HEK293 (cell line): ENCODE results near the gene FAM83D.

Source experiments
- CTCF ChIA-PET: fragments of 350-600 bp; formaldehyde crosslinking; extraction: SDS; loops from one replicate; lab custom pipeline; 2021; ENCODE audit warnings: antibody characterized with exemption; lab: Yijun Ruan, JAX
- POLR2A ChIA-PET: fragments of 300-600 bp; formaldehyde crosslinking; extraction: SDS; loops from one replicate; lab custom pipeline; 2020; ENCODE audit warnings: antibody characterized with exemption, inconsistent platforms; lab: Yijun Ruan, JAX
- H3K27ac ChIP-seq: fragments of 200-500 bp; sonication (Bioruptor generic); 2 replicates; pipeline ENCODE4 v1.5.1; 2014; ENCODE audit warnings: low read depth, low read length, control low read depth, inconsistent platforms; ENCODE audit errors: extremely low read depth
- H3K36me3 ChIP-seq, 2 experiments: fragments of 200-500 bp in 1 of 2; sonication (Bioruptor generic) in 1 of 2; 1 replicate in 1 of 2; 2 replicates in 1 of 2; pipeline ENCODE4 v1.5.1; 2014 to 2017; ENCODE audit warnings: inconsistent platforms in 2 of 2, low read length in 2 of 2; ENCODE audit not compliant: control insufficient read depth in 2 of 2, insufficient read depth in 1 of 2
- H3K4me1 ChIP-seq: fragments of 200-500 bp; sonication (Bioruptor generic); 2 replicates; pipeline ENCODE4 v1.5.1; 2014; ENCODE audit warnings: mild to moderate bottlenecking, low read length, inconsistent platforms; ENCODE audit not compliant: control insufficient read depth, insufficient read depth
- H3K4me3 ChIP-seq: 2 replicates; pipeline ENCODE4 v1.5.1; 2011; ENCODE audit warnings: low read depth, mild to moderate bottlenecking, control low read depth, low read length, moderate library complexity
- H3K9me3 ChIP-seq: fragments of 200-500 bp; sonication (Bioruptor generic); 2 replicates; pipeline ENCODE4 v1.5.1; 2014; ENCODE audit warnings: low read depth, low read length, inconsistent platforms; ENCODE audit not compliant: control insufficient read depth, insufficient read depth
- KLF10 ChIP-seq: fragments of 450-650 bp; IDR thresholded peaks from 2 replicates; pipeline ENCODE4 v1.5.1; 2018; ENCODE audit warnings: missing biosample characterization, mild to moderate bottlenecking, missing genetic modification characterization
- PRDM1 ChIP-seq: fragments of 450-650 bp; formaldehyde crosslinking; IDR thresholded peaks from 2 replicates; pipeline ENCODE4; 2016; ENCODE audit warnings: missing biosample characterization, missing genetic modification characterization
- SETDB1 ChIP-seq: IDR thresholded peaks from one replicate; pipeline ENCODE4 v1.6.1; 2017; ENCODE audit warnings: mild to moderate bottlenecking, low read length, moderate library complexity, mixed read lengths; ENCODE audit not compliant: insufficient read length
- ZEB2 ChIP-seq: fragments of 450-650 bp; formaldehyde crosslinking; IDR thresholded peaks from 2 replicates; pipeline ENCODE4 v1.5.1; 2016; ENCODE audit warnings: missing biosample characterization, missing genetic modification characterization
- ZNF157 ChIP-seq: fragments of 450-650 bp; formaldehyde crosslinking; IDR thresholded peaks from 2 replicates; pipeline ENCODE4 v1.5.1; 2016; ENCODE audit warnings: missing biosample characterization, missing genetic modification characterization
- ZNF16 ChIP-seq: fragments of 450-650 bp; formaldehyde crosslinking; IDR thresholded peaks from 2 replicates; pipeline ENCODE4 v1.5.1; 2016; ENCODE audit warnings: low read depth, missing biosample characterization, missing genetic modification characterization
- ZNF19 ChIP-seq: fragments of 450-650 bp; formaldehyde crosslinking; IDR thresholded peaks from 2 replicates; pipeline ENCODE4; 2016; ENCODE audit warnings: missing biosample characterization, missing genetic modification characterization, low read depth
- ZNF202 ChIP-seq: fragments of 450-650 bp; formaldehyde crosslinking; IDR thresholded peaks from 2 replicates; pipeline ENCODE4 v1.5.1; 2016; ENCODE audit warnings: missing biosample characterization, missing genetic modification characterization, borderline replicate concordance
- ZNF266 ChIP-seq: fragments of 450-650 bp; formaldehyde crosslinking; IDR thresholded peaks from 2 replicates; pipeline ENCODE4 v1.5.1; 2016; ENCODE audit warnings: missing biosample characterization, missing genetic modification characterization, low read depth
- ZNF274 ChIP-seq, 2 experiments: fragments of 200-500 bp in 1 of 2; fragments of 450-650 bp in 1 of 2; sonication (Bioruptor generic) in 1 of 2; formaldehyde crosslinking in 1 of 2; IDR thresholded peaks; 2 replicates each; pipeline versions ENCODE4 v1.5.1 to v1.6.1; 2014 to 2016; ENCODE audit warnings: borderline replicate concordance in 1 of 2, inconsistent platforms in 1 of 2, low read length in 1 of 2, missing biosample characterization in 1 of 2, missing genetic modification characterization in 1 of 2
- ZNF302 ChIP-seq: fragments of 450-650 bp; formaldehyde crosslinking; IDR thresholded peaks from 2 replicates; pipeline ENCODE4 v1.5.1; 2016; ENCODE audit warnings: missing biosample characterization, missing genetic modification characterization, low read depth
- ZNF324 ChIP-seq: fragments of 450-650 bp; formaldehyde crosslinking; IDR thresholded peaks from 2 replicates; pipeline ENCODE4 v1.5.1; 2016; ENCODE audit warnings: missing biosample characterization, missing genetic modification characterization
- ZNF366 ChIP-seq: fragments of 450-650 bp; formaldehyde crosslinking; conservative IDR thresholded peaks from 2 replicates; pipeline ENCODE4 v1.5.1; 2016; ENCODE audit warnings: missing biosample characterization, missing genetic modification characterization
- ZNF530 ChIP-seq: fragments of 450-650 bp; formaldehyde crosslinking; IDR thresholded peaks from 2 replicates; pipeline ENCODE4 v1.5.1; 2016; ENCODE audit warnings: low read depth, missing biosample characterization, missing genetic modification characterization
- ZNF555 ChIP-seq: fragments of 450-650 bp; formaldehyde crosslinking; conservative IDR thresholded peaks from 2 replicates; pipeline ENCODE4 v1.5.1; 2017; ENCODE audit warnings: missing biosample characterization, mild to moderate bottlenecking, missing genetic modification characterization, inconsistent platforms
- ZNF560 ChIP-seq: fragments of 450-650 bp; formaldehyde crosslinking; IDR thresholded peaks from 2 replicates; pipeline ENCODE4 v1.5.1; 2017; ENCODE audit warnings: missing biosample characterization, missing genetic modification characterization, borderline replicate concordance
- ZNF600 ChIP-seq: fragments of 450-650 bp; formaldehyde crosslinking; IDR thresholded peaks from 2 replicates; pipeline ENCODE4 v1.5.1; 2016; ENCODE audit warnings: missing biosample characterization, missing genetic modification characterization
- ZNF747 ChIP-seq: fragments of 450-650 bp; formaldehyde crosslinking; IDR thresholded peaks from 2 replicates; pipeline ENCODE4 v1.5.1; 2016; ENCODE audit warnings: missing biosample characterization, missing genetic modification characterization
- ZNF768 ChIP-seq: fragments of 450-650 bp; formaldehyde crosslinking; IDR thresholded peaks from 2 replicates; pipeline ENCODE4 v1.5.1; 2018; ENCODE audit warnings: missing biosample characterization, mild to moderate bottlenecking, missing genetic modification characterization
- ZNF791 ChIP-seq: fragments of 450-650 bp; formaldehyde crosslinking; IDR thresholded peaks from 2 replicates; pipeline ENCODE4 v1.5.1; 2016; ENCODE audit warnings: missing biosample characterization, missing genetic modification characterization

FAM83D gene

DNA sequence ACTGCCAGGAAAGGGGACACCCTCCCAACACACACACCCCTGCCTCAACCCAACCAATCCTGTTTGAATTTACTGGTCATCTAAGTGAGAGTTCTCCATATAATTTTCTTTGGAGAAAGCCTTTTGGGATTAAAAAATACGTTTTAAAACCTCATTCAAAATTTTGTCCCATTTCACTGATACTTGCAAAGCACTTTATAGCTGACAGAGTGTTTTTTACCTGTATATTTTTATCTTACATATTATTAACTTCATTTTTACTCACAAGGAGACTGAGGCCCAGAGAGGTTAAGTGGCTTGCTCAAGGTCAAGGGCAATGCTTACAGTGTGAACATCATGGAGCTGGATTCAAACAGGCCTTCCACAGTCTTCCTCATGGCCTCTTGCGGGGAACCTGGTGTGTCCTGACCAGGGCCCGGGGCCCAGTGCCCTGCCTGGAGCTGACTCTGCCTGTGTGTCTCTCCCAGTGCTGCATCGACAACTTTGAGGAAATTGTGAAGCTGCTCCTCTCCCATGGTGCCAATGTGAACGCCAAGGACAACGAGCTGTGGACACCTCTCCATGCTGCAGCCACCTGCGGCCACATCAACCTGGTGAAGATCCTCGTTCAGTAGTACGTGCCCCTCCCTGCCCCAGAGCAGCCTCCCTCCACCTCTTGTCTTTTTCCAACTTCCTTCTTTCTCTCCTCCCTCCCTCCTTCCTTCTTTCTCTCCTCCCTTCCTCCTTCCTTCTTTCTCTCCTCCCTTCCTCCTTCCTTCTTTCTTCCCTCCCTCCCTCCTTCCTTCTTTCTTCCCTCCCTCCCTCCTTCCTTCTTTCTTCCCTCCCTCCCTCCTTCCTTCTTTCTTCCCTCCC, 30.9 kb upstream of the FAM83D start (continued):
- TF ChIP-seq ZNF266 (tag by site-specific recombination): no peak
- no peak for TF ChIP-seq KLF10 (tag by site-specific recombination)
- no peak for TF ChIP-seq ZNF560 (tag by site-specific recombination)
- no peak for TF ChIP-seq ZNF324
- TF ChIP-seq SETDB1: no peak

DNA sequence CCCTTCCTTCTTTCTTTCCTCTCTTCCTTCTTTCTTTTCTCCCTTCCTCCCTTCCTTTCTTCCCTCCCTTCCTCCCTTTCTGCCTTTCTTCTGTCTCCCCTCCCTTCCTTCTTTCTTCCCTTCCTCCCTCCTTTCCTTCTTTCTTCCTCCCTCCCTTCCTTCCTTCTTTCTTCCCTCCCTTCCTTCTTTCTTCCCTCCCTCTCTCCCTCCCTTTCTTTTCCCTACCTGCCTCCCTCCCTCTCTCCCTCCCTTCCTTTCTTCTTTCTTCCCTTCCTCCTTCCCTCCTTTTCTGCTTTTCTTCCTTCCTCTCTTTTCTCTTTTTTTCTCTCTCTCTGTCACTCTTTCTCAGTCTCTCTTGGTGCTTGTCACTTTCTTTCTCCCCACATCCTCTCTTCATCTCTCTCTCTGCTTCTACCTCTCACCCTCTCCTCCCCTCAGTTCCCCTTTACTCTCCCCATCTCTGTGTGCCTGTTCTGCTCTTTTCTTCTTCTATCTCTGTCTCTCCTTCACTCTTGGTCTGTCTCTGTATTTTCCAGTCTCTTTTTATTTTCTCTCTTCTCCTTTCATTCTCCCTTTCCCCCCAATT, 30.1 kb upstream of the FAM83D start:
- Histone ChIP-seq H3K27ac (no peak overlapping the region), H3K4me3 (no peak overlapping the region), H3K9me3 (no peaks in the 10 kb centered on the region), H3K36me3 (no peaks in the 10 kb centered on the region), H3K4me1 (0 out of 2 replicates have a peak, but pooled peaks cover 2% of the 10 kb centered on the region)
- TF ChIP-seq ZNF768 (tag by site-specific recombination) (no peak), ZNF366 (tag by site-specific recombination) (peak; percentile 95), ZNF202 (no peak), ZNF555 (tag by site-specific recombination) (no peak), PRDM1 (peak; percentile 78), ZNF791 (tag by site-specific recombination) (no peak)
- POLR2A ChIA-PET: no interaction called here
- CTCF ChIA-PET: interaction anchor here (0.6 to 0.8 kb wide), 2 partner anchors 35 to 153 kb away, joined by 3 to 4 read pairs; no protein-coding TSS in a partner anchor

DNA sequence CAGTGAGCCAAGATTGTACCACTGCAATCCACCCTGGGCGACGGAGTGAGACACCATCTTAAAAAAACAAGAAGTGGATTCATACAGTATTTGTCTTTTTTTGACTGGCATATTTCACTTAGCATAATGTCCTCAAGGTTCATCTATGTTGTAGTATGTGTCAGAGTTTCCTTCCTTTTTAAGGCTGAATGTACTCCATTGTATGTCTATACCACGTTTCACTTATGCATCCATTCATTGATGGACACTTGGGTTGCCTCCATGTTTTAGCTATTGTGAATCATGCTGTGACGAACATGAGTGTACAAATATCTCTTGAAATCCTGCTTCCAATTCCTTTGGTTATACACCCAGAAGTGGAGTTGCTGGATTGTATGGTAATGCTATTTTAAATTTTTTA, 28.9 kb upstream of the FAM83D start:
- CTCF ChIA-PET: no interaction called here
- Histone ChIP-seq H3K36me3 (no peaks in the 10 kb centered on the region), H3K9me3 (no peaks in the 10 kb centered on the region), H3K4me3 (no peak overlapping the region), H3K27ac (no peak overlapping the region), H3K4me1 (0 out of 2 replicates have a peak, but pooled peaks cover 2% of the 10 kb centered on the region)
- no peak for TF ChIP-seq ZEB2 (tag by site-specific recombination)
- no peak for TF ChIP-seq ZNF600 (tag by site-specific recombination)
- no peak for TF ChIP-seq ZNF16 (tag by site-specific recombination)
- no peak for TF ChIP-seq ZNF19 (tag by site-specific recombination)
- no peak for TF ChIP-seq ZNF157 (tag by site-specific recombination)
- no peak for TF ChIP-seq ZNF274 (IDR thresholded peaks at IDR 0.05; ENCODE audit: low read length)
- no peak for TF ChIP-seq ZNF274 (tag by site-specific recombination; IDR thresholded peaks at IDR 0.05; ENCODE audit: borderline replicate concordance)
- no peak for TF ChIP-seq ZNF747 (tag by site-specific recombination)
- POLR2A ChIA-PET: no interaction called here

DNA sequence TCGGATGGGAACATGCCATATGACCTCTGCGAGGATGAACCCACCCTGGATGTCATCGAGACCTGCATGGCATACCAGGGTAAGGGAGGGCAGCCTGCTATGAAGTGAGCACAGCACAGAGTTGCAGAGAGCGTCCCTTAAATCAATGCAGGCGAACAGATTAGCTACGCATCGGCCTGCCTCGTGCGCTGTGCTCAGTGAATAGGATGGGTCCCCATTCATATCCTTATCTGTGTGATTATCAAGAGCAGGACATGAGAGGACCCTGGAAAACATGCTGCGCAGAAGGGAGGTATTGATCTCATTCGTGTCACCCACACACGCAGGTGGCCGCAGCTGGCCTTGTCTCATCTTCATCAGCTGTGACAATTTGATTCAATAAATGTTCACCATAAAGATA, 25.6 kb upstream of the FAM83D start:
- no peaks in the 10 kb centered on the region for H3K9me3 ChIP-seq
- H3K4me3 ChIP-seq: no peak overlapping the region
- no peaks in the 10 kb centered on the region for H3K4me1 ChIP-seq
- no peak overlapping the region for H3K27ac ChIP-seq
- TF ChIP-seq ZNF530 (tag by site-specific recombination): no peak
- TF ChIP-seq ZNF791 (tag by site-specific recombination): no peak
- TF ChIP-seq ZNF302 (tag by site-specific recombination): no peak
- H3K36me3 ChIP-seq: no peaks in the 10 kb centered on the region
- ChIA-PET CTCF (no interaction called here), POLR2A (no interaction called here)
